HepG2 (cell line): ENCODE results near the gene POLD3. TPM values are rescaled to one million over a fixed set of nuclear protein-coding genes. Genes with fewer than 3 reads are reported as not detected.
A peak's percentile ranks its signal among the peaks of the same experiment; 100 is the strongest.

Source experiments
- MXD1 ChIP-seq: sonication (generic); formaldehyde crosslinking; IDR thresholded peaks from 2 replicates; pipeline ENCODE4 v1.4.0; 2020; ENCODE audit warnings: mild to moderate bottlenecking, missing genetic modification reagents
- NFATC3 ChIP-seq: sonication (generic); formaldehyde crosslinking; IDR thresholded peaks from 2 replicates; pipeline ENCODE4 v1.5.1; 2020; ENCODE audit warnings: mild to moderate bottlenecking, missing genetic modification reagents
- ZNF713 ChIP-seq: sonication (generic); formaldehyde crosslinking; IDR thresholded peaks from 2 replicates; pipeline ENCODE4 v1.4.0; 2020; ENCODE audit warnings: mild to moderate bottlenecking, missing genetic modification reagents
- polyA plus RNA-seq, 8 experiments: library from polyadenylated mRNA; depleted of rRNA in 3 of 8; stranded (reverse) in 7 of 8; unstranded in 1 of 8; fragments of >200 nt; fragmentation: Illumina TruSeq in 4 of 8; extraction: Trizol in 4 of 8; gene quantifications; 2 replicates each; pipeline versions ENCODE4 v1.2.1 to v1.2.3, GENCODE V29; 2011 to 2016; ENCODE audit warnings: low read depth in 4 of 8, missing spikeins in 1 of 8, mixed read lengths in 1 of 8; ENCODE audit not compliant: insufficient read depth in 1 of 8
- total RNA-seq, 5 experiments: library from RNA; depleted of rRNA; stranded (reverse); fragments of >200 nt; fragmentation: Illumina TruSeq; extraction: Trizol; gene quantifications; 2 replicates each; pipeline ENCODE4 v1.2.3, GENCODE V29; 2016; ENCODE audit warnings: low read depth in 1 of 5
- TF ChIP-seq, protein P1 (sequence below): sonication (generic); formaldehyde crosslinking; IDR thresholded peaks from 2 replicates; pipeline ENCODE4 v1.4.0; 2020; ENCODE audit warnings: missing genetic modification reagents
- TF ChIP-seq, protein P2 (sequence below): conservative IDR thresholded peaks from 2 replicates; pipeline ENCODE4 v1.6.1; 2018; ENCODE audit warnings: missing genetic modification reagents

Gene POLD3
- total and polyA plus RNA-seq, 2 of the 13 experiments (the other 11 are each of a cell fraction or from before 2014, with no cell fraction given), result 6.3 to 18.9 TPM

GRCh38 chr11:74592441-74593362, at the start of gene POLD3 (continued):
- TF ChIP-seq, protein P1, sequence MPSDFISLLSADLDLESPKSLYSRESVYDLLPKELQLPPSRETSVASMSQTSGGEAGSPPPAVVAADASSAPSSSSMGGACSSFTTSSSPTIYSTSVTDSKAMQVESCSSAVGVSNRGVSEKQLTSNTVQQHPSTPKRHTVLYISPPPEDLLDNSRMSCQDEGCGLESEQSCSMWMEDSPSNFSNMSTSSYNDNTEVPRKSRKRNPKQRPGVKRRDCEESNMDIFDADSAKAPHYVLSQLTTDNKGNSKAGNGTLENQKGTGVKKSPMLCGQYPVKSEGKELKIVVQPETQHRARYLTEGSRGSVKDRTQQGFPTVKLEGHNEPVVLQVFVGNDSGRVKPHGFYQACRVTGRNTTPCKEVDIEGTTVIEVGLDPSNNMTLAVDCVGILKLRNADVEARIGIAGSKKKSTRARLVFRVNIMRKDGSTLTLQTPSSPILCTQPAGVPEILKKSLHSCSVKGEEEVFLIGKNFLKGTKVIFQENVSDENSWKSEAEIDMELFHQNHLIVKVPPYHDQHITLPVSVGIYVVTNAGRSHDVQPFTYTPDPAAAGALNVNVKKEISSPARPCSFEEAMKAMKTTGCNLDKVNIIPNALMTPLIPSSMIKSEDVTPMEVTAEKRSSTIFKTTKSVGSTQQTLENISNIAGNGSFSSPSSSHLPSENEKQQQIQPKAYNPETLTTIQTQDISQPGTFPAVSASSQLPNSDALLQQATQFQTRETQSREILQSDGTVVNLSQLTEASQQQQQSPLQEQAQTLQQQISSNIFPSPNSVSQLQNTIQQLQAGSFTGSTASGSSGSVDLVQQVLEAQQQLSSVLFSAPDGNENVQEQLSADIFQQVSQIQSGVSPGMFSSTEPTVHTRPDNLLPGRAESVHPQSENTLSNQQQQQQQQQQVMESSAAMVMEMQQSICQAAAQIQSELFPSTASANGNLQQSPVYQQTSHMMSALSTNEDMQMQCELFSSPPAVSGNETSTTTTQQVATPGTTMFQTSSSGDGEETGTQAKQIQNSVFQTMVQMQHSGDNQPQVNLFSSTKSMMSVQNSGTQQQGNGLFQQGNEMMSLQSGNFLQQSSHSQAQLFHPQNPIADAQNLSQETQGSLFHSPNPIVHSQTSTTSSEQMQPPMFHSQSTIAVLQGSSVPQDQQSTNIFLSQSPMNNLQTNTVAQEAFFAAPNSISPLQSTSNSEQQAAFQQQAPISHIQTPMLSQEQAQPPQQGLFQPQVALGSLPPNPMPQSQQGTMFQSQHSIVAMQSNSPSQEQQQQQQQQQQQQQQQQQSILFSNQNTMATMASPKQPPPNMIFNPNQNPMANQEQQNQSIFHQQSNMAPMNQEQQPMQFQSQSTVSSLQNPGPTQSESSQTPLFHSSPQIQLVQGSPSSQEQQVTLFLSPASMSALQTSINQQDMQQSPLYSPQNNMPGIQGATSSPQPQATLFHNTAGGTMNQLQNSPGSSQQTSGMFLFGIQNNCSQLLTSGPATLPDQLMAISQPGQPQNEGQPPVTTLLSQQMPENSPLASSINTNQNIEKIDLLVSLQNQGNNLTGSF (CRISPR knock-in tag), result peak; percentile 51; the same call in 1 of the 2 replicates
- no peak for TF ChIP-seq ZNF713 (CRISPR knock-in tag)
- TF ChIP-seq, protein P2, sequence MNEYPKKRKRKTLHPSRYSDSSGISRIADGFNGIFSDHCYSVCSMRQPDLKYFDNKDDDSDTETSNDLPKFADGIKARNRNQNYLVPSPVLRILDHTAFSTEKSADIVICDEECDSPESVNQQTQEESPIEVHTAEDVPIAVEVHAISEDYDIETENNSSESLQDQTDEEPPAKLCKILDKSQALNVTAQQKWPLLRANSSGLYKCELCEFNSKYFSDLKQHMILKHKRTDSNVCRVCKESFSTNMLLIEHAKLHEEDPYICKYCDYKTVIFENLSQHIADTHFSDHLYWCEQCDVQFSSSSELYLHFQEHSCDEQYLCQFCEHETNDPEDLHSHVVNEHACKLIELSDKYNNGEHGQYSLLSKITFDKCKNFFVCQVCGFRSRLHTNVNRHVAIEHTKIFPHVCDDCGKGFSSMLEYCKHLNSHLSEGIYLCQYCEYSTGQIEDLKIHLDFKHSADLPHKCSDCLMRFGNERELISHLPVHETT (CRISPR knock-in tag), result peak; percentile 61; the same call in 1 of the 2 replicates
- TF ChIP-seq MXD1 (CRISPR knock-in tag), result peak; percentile 62; the same call in 1 of the 2 replicates
- TF ChIP-seq NFATC3, result peak; percentile 33; the same call in 1 of the 2 replicates
